ENCODE measurements around the gene DLX3.

DLX3 gene

GRCh38 chr17:49957350-49957749, 37.7 kb downstream of the DLX3 start:
- no peak for DNase-seq (ENCODE audit: low read depth in 2 of 2)

DNA sequence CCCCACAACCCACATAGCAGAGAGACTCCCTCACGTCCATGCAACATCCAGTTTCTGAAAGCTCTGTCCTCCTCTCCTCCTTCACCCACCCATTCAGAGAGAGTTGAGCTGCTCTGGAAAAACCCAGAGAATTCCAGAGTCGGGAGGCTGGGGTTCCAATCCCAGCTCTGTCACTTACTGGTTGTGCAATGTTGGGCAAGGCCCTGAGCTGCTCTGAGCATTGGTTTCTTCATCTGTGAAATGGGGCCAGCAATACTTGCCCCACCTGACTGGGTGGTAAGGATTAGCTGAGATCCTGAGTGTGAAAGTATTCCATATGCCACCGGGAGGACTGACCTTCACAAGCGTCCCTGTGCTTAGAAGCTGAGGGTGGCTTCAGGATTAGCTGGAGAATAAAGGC, 38.2 kb downstream of the DLX3 start:
- no peak for DNase-seq (ENCODE audit: low read depth in 2 of 2)

DNA sequence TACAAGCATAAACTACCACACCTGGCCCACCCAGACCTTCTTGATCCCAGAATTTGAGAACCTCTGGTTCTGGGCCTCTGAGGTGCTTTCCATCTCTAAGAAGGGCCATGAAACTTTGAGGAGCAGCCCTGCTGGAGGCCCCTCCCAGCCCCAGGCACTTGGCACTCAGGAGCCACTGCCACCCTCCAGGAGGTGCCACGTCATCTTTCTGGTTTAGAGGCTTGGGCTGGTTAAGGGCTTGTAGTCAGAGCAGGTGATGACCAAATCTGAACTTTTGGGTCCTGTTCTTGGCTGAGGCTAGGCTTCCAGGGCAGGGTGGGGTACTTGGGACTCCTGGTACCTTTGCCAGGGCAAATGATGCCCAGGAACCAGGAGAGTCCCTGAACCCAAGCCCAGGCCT, 39.9 kb downstream of the DLX3 start:
- no peak for DNase-seq (ENCODE audit: low read depth in 2 of 2)

GRCh38 chr17:49952912-49953497, 42.0 kb downstream of the DLX3 start:
- DNase-seq (ENCODE audit: low read depth in 2 of 2): no peak

DNA sequence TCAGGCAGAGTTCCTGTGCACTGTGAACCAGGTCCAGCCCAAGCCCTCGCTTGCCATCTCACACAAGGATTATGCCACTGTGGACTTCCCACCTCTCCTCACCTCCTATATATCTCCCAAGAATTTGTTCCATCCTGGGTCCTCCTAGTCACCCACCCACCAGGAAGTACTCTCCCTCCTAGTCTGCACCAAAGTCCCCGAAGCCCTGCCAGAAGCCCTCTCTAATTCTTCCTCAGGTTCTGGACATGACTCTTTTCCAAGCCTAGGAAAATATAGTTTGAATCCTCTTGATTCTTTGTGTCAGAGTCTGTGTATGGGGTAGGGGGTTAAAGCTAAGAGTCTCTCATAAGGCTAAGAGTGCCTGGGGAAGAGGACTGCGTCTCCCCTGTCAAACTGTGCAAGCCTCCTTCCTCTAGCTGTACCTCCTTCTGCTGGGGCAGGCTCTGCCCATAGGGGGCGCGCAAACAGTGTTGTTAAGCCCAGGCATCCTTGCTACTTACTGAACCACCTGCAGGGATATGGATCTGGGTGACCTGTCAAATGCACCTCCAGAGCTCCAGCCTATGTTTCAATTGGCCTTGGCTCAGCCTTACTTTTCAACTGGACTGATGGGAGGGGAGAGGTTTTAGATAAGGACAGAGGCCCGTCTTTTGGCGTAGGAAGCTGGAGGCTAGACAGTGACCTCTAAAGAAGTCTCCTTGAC, 42.7 kb downstream of the DLX3 start:
- DNase-seq (ENCODE audit: low read depth in 2 of 2): peak; percentile 79

DNA sequence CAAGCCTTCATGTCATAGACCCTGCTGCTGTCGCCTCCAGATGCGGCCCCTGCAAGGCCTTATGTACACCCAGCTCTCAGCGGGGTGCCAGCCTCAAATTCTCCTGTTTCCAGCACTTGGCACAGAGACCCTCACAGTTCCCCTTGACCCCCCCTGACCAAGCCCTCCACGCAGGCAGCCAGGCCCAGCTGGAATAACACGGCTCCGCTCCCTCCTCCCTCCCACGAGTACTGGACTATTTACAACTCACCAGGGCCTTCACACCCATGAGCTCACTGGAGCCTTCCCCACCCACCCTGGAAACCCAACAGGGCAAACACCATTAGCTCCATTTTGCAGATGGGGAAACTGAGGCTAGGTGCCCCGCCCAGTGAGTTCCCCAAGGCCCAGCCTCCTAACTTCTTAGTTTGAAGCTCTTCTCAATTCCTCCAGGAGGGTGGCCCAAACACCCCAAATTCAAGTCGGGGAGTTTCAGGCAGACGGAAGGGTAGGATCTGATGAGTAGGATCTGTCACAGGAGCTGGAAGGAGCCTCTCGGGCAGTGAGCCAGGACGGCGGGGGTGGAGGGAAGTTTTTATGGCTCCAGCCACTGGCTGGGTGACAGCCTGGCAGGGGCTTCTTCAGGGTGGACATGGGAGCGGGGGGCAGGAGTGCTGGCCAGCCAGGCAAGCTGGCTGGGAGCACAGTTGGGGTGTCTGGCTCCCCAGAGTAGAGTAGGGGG, 43.5 kb downstream of the DLX3 start:
- no peak for DNase-seq (ENCODE audit: low read depth in 2 of 2)

DNA sequence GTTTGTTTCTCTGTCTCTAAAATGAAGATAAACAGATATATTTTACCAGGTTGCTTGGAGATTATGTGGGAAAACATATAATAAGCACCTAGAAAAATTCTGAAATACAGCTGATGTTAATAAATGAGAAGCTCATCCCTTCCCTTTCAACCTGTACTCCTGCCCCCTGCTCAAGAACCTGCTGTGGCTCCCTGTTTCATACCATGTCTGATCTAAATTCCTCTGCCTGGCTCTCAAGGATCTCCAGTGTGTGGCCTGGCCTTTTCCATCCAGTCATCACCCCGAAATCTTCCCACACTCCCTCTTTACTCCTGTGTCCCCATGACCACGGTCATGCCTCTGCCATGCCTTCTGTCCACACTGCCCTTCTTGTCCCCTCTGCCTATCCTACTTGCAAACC, 45.4 kb downstream of the DLX3 start:
- DNase-seq (ENCODE audit: low read depth in 2 of 2): no peak

DNA sequence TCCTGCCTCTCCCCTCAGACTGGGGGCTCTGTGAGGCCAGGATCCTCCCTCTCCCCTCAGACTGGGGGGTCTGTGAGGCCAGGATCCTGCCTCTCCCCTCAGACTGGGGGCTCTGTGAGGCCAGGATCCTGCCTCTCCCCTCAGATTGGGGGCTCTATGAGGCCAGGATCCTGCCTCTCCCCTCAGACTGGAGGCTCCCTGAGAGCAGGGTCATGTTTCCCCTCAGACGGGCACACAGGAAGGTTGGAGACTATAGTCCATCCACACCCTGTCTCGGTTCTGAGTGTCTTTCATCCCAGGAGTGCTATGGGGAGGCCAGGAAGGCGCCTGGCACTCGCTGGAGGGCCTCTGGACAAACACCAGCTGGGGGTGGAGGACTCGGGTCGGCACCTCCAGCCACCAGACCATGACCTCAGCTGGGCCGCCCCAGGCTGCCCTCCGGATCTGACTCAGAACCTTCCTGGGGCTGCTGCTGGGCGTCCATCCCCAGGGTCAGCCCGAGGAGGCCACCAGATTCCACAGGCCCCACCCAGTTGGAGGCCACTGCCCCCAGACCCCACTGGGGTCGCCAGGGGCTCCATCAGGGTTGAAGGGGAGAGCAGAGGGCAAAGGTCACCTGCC, 48.0 kb downstream of the DLX3 start:
- DNase-seq (ENCODE audit: low read depth in 2 of 2): no peak

GRCh38 chr17:49946208-49946607, 48.8 kb downstream of the DLX3 start:
- no peak for DNase-seq (ENCODE audit: low read depth in 2 of 2)

DNA sequence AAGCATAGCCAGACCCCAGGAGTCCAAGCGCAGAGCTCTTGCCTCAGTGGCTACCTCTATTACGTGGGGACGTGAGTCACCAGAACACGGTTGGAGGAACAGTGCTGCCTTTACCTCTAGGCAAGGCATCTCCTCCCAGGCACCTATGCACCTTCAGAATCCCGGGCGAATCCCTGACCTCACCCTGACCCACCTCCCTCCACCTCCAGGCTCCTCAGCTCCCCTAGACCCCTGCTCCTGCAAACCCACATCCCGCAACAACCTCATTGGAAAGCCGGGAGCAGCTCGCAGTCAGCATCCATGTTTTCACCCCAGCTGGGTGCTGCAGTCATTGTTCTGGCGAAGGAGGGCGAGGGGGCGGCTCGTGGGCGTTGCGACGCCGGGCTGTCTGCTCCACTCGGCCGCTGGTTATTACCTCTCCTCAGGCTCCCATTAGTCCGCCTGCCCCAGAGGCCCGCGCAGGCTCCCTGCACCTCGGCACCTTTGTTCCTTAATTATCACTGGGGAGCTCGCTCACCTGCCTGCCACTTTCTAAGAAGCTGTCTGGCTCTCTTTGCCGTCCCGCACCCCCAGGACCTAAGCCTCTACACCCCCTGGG, 50.7 kb downstream of the DLX3 start:
- DNase-seq (ENCODE audit: low read depth in 2 of 2): no peak

- DNase-seq (ENCODE audit: low read depth in 2 of 2): no peak
Observed at GRCh38 chr17:49942947-49943346, 52.1 kb downstream of the DLX3 start.

DNA sequence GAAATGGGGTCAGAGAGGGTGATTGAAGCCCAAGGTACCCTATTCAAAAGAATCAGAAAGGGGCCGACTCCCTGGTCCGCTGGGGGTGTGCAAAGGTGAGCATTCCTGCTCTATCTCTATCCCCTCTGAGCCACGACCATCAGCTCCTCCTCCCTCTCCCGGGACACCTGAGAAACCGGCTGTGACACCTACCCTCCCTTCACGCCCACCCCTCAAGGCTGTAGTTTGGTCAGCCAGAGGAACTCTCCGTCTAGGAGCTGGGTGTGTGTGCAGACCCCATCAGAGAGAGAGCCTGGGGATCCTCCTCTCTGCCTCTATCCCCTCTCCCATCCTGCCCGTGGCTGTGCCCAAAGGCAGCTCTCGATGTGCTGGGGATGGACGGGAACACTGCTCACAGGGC, 53.6 kb downstream of the DLX3 start:
- DNase-seq (ENCODE audit: low read depth in 2 of 2): no peak
